ENCODE data around the gene TNNI3K. TPM values are rescaled to one million over a fixed set of nuclear protein-coding genes. Genes with fewer than 3 reads are reported as not detected.
A peak's percentile ranks its signal among the peaks of the same experiment; 100 is the strongest.

Gene TNNI3K
- polyA plus RNA-seq, 3 donors: 1.6 to 2.7 (median 2.2) TPM

DNA sequence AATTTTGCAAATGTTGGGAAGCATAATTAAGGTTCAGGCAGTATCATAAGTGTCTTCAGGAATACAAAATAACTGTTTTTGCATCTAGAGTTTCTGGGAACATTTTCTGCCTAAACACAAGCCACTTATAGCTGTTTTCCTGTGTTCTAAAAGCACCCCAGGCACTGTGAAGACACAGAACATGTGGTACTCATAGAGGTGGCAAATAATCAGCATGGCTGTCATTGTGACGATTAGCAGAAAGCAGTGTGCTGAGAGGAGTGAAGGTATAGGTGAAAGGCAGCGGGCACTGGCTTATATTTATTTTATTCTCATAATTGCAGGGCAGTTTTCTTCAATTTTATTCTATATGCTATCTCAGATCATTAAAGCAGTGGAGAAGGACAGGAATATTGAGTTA, 157.7 kb downstream of the TNNI3K start:
- DNase-seq: no peak

- DNase-seq: peak; percentile 66
Observed at GRCh38 chr1:74395571-74395970, 160.4 kb downstream of the TNNI3K start.

- DNase-seq: no peak
Observed at GRCh38 chr1:74396462-74396861, 161.3 kb downstream of the TNNI3K start.

DNA sequence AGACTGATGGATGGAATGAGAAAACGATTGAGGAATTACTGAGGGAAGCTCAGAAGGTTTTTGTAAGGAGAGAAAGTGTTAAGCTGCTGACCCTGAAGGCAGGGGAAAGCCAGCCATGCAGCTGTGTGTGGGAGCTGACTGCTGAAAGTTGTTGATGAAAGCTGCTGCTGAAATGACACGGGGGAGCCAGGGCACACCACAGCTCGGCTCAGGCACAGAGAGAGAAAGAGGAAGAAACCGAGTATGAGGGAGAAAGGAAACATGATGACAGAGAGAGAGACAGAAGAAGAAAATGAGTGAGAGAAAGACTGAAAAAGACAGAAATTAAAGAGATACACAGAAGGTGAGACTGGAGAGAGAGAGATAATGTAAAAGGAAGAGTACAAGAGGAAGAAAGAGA, 161.7 kb downstream of the TNNI3K start:
- DNase-seq: peak; percentile 70

DNA sequence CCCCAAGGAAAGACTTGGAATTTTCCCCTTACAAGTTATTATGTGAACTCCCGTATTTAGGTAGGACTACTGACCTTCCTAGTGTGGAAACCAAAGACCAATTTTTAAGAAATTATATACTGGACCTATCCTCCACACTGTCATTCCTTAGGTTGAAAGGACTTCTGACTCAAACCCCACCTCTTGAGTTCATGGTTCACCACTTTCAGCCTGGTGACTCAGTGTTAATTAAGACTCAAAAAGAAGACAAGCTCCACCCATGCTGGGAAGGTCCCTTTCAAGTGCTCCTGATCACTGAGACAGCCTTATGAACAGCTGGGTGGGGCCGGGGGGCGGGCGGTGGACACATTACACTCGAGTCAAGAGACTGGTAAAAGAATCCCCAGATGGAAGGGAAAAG, 164.1 kb downstream of the TNNI3K start:
- DNase-seq: no peak

GRCh38 chr1:74402873-74403272, 167.7 kb downstream of the TNNI3K start:
- DNase-seq: no peak

GRCh38 chr1:74403606-74404005, 168.4 kb downstream of the TNNI3K start:
- DNase-seq: no peak

GRCh38 chr1:74406759-74407158, 171.6 kb downstream of the TNNI3K start:
- DNase-seq: no peak

- no peak for DNase-seq
Observed at GRCh38 chr1:74407902-74408301, 172.7 kb downstream of the TNNI3K start.

DNA sequence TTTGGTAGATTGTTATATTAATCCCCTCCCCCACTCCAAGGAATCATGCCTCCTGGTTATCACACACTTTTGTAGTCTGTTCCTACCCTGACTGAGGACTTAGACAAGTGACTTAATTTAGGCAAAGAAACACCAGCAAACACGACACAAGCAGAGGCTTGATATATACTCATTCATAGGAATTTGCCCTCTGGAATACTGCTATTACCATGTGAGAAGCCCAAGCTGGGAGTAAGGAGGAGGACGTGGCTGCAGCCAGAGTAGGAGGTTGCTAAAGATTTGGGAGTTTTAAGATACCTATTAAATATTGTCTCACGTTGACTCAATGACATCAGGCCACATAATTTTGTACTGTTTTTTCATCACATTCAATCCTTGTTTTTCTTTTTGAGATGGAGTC, 177.1 kb downstream of the TNNI3K start:
- DNase-seq: no peak

DNA sequence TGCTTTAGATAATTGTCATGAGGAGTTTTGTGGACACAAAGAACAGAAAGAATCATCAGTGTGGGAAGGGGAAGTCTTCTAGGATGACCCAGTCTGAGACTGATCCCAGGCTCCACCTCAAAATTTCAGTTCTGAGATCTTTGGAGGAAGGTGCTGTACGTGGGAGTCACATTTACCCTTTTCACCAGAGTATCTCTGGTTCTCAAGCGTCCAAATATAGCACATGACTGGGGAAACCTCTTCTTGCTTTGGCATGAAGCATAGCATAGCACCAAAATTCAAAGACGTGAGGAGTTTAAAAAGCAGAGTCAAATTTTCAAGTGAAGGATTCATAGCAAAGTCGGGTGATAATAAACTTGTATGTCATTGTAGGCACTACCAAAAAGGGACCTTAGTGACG, 180.7 kb downstream of the TNNI3K start:
- no peak for DNase-seq

DNA sequence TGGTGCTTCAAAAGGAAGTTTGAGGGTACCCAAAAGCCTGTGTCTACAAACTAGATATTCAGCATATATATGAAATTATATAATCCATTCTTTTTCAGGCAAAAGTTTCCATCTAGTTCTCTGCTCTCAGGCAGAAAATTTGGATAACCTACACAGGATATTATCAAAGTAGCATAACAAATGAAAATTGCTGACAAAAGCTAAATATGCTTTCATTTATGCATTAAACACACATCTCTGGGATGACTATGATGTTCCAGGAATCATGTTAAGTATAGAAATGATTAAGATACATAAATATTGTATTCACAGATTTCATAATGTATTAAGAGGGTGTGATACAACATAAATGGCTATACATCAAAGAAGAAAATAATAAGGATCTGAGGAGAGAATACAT, 184.4 kb downstream of the TNNI3K start:
- no peak for DNase-seq

GRCh38 chr1:74420467-74420866, 185.3 kb downstream of the TNNI3K start:
- no peak for DNase-seq

DNA sequence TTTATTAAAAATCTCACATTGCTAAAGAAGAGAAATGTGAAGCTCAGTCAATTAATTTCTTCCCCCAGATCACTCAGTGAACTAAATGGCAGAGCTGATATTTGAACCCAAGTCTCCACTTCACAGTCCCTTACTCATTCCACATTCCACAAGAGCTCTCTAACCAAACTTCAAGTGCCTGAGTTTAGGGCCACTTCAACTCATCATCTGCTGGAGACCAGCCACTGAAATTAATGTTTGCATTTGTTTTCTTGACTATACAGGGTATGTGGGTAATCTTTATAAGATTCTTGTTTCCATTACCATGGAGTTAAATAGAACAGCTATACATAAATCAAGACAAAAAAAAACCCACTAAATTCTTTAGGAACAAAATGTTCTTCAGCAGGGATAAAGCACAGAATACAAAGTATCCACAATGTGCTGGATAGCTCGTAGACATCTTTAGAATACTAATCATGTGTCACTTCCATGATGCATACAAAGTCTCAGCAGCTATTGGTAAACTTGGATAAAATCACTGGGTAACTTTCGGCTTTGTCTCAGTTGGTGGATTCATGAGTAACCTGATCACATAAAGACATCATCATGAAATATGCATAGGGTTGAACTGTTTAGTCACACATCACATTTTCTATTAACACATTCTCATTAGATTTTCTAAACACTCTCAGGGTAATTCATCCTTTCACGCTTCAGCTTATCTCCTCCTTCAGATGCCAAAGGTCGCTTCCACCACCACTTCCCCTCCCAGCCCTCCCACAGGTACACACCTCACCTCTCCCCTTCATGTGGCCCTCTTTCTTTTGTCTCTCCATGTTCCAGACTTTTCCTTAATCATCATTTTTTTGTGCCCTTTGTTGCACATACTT, 187.5 kb downstream of the TNNI3K start:
- DNase-seq: peak; percentile 38

GRCh38 chr1:74423471-74423870, 188.3 kb downstream of the TNNI3K start:
- no peak for DNase-seq

GRCh38 chr1:74425676-74426075, 190.5 kb downstream of the TNNI3K start:
- no peak for DNase-seq

- no peak for DNase-seq
Observed at GRCh38 chr1:74426208-74426937, 191.2 kb downstream of the TNNI3K start.

- no peak for DNase-seq
Observed at GRCh38 chr1:74427681-74428080, 192.5 kb downstream of the TNNI3K start.

- DNase-seq: no peak
Observed at GRCh38 chr1:74429580-74429979, 194.4 kb downstream of the TNNI3K start.

DNA sequence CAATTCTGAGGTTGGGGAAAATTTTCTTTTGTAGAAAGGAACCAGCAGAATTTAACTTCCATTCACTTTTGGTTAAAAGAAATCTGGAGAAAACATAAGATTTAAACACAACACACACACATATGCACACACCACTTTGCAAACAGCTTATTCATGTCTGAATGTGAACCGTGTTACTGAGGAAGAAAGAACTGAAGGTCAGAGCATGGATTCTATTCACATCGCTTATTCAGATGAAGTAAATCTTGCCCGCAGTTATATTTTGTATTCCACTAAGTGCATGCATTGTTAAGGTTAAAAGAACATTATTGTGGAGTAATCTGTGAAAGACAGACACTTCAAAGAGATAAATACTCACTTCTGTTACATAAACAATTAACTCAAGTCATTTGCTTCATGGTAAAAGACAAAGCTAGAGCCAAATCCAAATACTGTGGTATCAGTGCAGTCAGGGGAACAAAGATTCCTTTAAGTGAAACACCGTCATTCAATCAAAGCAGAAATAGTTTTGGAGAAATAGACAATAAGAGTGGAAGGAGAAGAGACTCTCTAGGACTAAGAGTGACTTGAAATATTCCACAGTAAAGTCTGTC, 195.3 kb downstream of the TNNI3K start:
- DNase-seq: no peak

- no peak for DNase-seq
Observed at GRCh38 chr1:74431531-74431930, 196.3 kb downstream of the TNNI3K start.

DNA sequence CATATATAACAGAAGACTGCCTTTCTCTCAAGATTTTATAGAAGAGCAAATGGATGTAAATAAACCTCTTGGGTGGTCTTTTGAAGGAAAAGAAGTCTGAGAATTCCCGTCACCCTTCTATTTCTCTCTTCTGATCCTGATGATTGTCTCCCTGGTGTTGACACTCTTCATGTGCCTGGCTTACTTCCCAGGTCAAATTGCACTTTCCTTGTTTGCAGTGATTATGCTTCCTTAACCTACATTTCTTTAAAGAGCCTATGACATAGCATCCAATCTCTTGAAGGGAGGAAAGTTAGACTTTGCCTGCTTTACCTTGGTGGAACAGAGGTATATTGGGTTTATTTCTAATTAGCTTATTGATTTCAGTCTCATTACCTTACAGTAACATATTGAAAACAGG, 197.1 kb downstream of the TNNI3K start:
- DNase-seq: no peak

- no peak for DNase-seq
Observed at GRCh38 chr1:74434321-74434720, 199.1 kb downstream of the TNNI3K start.

Data from renal pelvis (tissue), 4 donors.